HG03432 (cell line): ENCODE data around the gene GAS7.

Source experiments
- ATAC-seq: cut with Tn5 transposase; IDR thresholded peaks from one replicate; pipeline ENCODE4 v1.9.1; 2021; ENCODE audit warnings: mild to moderate bottlenecking, moderate library complexity; ENCODE audit not compliant: unreplicated experiment

Gene GAS7

GRCh38 chr17:9904277-9905077 lies 293.9 kb downstream of the GAS7 start:
- ATAC-seq: no peak

DNA sequence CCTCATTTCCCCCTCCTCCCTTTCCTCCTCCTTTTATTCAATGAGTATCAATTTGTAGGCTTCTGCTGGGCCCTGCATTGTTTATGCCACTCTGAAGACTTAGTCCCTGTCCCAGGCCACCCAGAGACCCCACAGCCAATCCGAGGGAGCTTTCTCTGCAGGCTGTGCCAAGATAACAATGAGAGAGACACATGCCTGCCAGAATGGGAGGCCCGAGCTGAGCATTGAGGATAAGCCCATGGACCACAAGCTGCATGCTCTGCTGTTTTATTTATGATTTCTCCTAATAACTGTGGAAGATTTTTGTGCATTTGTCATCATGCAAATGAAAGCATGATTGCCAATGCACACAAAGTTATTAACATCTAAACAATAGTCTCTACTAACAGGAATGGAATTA lies 296.3 kb downstream of the GAS7 start:
- no peak for ATAC-seq

GRCh38 chr17:9900784-9901183 lies 297.6 kb downstream of the GAS7 start:
- ATAC-seq: no peak

- no peak for ATAC-seq
These were observed 298.3 kb downstream of the GAS7 start for GRCh38 chr17:9900044-9900594.

DNA sequence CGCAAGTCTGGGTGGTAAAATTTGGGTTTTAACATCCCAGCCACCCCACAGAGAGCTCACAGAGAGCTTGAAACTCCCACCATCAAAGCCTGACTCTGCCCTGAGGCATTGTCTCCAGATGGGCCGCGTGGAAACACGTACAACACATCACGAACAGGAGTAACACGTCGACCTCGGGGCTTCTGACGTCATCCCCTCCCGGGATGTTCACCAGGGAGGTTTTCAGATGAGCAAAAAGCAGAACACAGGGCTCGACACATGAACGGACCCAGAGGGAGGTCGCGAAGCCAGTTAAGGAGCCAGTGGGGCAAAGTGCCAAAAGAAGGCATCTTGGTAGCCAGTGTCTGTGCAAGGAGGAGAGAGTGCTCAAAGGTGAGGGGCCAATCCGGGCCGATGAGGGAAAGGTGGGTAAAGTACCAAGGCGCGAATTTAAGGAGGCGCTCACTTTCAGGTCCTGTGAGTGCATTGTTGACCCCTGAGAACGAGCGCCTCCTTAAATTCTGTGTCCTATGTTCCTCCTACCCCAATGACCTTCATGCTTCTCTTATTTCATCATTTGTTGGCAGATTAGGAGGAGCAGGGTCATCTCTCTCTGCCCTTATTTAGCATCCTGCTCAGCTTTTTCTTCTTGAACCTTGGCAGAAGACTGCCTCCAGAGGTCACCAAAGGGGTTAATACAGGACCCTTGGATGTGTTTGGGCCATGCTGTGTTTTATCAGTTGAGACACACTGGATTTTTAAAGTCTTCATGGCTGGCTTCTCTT lies 298.9 kb downstream of the GAS7 start:
- no peak for ATAC-seq

- ATAC-seq: no peak
These were observed 299.6 kb downstream of the GAS7 start for GRCh38 chr17:9898812-9899211.

GRCh38 chr17:9897372-9897968 lies 300.9 kb downstream of the GAS7 start:
- ATAC-seq: no peak

- ATAC-seq: no peak
These were observed 302.5 kb downstream of the GAS7 start for GRCh38 chr17:9895923-9896322.

GRCh38 chr17:9894231-9894630 lies 304.2 kb downstream of the GAS7 start:
- ATAC-seq: no peak

- no peak for ATAC-seq
These were observed 304.9 kb downstream of the GAS7 start for GRCh38 chr17:9893411-9894012.

GRCh38 chr17:9890124-9890523 lies 308.3 kb downstream of the GAS7 start:
- no peak for ATAC-seq

GRCh38 chr17:9887508-9887907 lies 310.9 kb downstream of the GAS7 start:
- no peak for ATAC-seq

GRCh38 chr17:9886141-9886930 lies 312.1 kb downstream of the GAS7 start:
- ATAC-seq: no peak

DNA sequence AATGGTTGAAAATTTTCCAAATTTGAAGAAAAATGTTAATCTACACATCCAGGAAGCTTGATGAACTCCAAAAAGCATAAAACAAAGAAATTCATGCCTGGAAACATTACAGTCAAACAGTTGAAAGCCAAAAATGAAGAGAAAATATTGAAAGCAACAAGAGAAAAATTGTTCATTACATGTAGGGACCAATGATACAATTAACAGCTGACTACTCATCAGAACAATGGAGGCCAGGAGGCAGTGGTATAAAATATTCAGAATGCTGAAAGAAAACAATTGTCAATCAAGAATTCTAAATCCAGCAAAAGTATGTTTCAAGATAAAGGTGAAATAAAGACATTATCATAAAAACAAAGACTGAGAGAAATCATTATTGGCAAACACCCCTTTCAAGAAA lies 315.0 kb downstream of the GAS7 start:
- ATAC-seq: no peak

- no peak for ATAC-seq
These were observed 317.8 kb downstream of the GAS7 start for GRCh38 chr17:9880582-9880999.

DNA sequence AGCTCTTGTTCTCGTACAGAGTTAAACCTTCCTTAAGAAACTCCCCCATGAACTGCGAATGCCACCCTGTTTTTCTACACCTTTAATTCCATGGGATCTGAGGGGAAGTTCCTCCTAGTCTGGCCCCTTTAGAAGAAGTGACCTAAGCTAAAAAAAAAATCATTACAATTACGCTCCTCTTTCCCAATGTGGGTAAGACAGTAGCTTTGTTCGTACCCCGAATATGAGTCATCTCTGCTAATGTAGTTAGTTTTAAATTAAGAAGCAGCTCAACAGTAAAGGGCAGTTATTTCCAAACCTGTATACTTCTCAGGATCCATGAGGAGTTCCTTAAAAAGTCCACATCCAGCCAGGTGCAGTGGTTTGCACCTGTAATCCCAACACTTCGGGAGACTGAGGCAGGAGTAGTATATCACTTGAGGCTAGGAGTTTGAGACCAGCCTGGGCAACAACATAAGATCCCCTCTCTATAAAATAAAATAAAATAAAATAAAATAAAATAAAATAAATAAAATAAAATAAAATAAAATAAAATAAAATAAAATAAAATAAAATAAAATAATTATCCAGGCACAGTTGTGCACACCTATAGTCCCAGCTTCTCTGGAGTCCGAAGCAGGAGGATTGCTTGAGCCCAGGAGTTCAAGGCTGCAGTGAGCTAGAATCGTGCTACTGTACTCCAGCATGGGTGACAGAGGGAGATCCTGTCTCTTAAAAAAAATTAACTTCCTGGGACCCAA lies 319.4 kb downstream of the GAS7 start:
- no peak for ATAC-seq

- ATAC-seq: no peak
These were observed 320.1 kb downstream of the GAS7 start for GRCh38 chr17:9878356-9878755.

DNA sequence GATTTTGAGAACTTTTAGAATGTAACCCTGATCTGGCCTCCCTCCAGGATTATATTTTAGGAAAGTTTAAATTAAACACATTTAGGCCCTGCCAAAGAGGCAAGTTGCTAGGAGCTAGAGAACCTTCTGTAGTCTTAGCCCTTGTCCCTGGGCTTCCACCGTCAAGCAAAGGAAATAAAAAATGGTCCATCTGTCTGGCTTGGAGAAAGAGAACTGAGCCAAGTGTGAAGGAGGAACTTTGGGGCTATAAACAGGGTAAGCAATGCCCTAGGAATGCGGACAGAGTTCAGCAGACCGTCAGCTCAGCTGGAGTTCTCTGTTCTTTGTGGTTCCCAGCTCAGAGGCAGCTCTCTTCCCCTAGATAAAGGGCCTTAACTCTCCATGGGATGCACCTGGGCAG lies 323.0 kb downstream of the GAS7 start:
- no peak for ATAC-seq

DNA sequence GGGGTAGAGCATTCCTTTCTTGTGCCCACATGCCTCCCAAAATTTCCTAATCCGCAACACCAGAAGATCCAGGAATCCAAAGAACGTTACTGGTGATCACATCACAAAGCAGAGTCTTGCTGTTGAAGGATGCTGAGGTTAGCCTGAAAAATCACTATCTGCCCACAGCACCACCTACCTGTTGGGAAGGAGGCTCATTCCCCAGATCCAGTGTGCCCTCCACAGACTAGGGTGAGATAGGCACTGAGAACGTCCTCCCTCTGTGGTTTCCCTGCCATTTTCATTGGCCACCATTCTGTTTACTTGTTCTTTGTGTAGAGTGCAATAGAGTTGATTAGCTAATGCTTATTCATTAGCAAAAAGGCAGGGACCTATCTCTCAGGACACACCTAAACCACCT lies 323.7 kb downstream of the GAS7 start:
- ATAC-seq: no peak

- ATAC-seq: no peak
These were observed 325.6 kb downstream of the GAS7 start for GRCh38 chr17:9872852-9873251.
